ENCODE data around the gene MYH14. TPM values are rescaled to one million over a fixed set of nuclear protein-coding genes. Genes with fewer than 3 reads are reported as not detected.

Gene MYH14
- total RNA-seq, 4 donors from 2014 or later, result 8.0 to 12.8 (median 10.3) TPM

GRCh38 chr19:50320596-50320995 is 117.2 kb downstream of the MYH14 start:
- no peak for ATAC-seq (ENCODE audit: low FRiP score)
- DNase-seq (ENCODE audit: low spot score), result no peak
- TF ChIP-seq CTCF (IDR thresholded peaks at IDR 0.05), result no peak

GRCh38 chr19:50321831-50322230 is 118.4 kb downstream of the MYH14 start:
- TF ChIP-seq CTCF (IDR thresholded peaks at IDR 0.05), result no peak

GRCh38 chr19:50322234-50322633 is 118.8 kb downstream of the MYH14 start:
- ATAC-seq (ENCODE audit: low FRiP score), result no peak
- TF ChIP-seq CTCF (IDR thresholded peaks at IDR 0.05), result no peak
- no peak for DNase-seq (ENCODE audit: low spot score)

More at GRCh38 chr19:50321831-50322230, 118.4 kb downstream of the MYH14 start:
- no peak for DNase-seq (ENCODE audit: low spot score)
- no peak for ATAC-seq (ENCODE audit: low FRiP score)

- TF ChIP-seq CTCF (IDR thresholded peaks at IDR 0.05), result no peak
- no peak for DNase-seq (ENCODE audit: low spot score)
- no peak for ATAC-seq (ENCODE audit: low FRiP score)
Observed at GRCh38 chr19:50322931-50323781, 119.7 kb downstream of the MYH14 start.

GRCh38 chr19:50323782-50324133 is 120.3 kb downstream of the MYH14 start:
- no peak for DNase-seq (ENCODE audit: low spot score)
- TF ChIP-seq CTCF (IDR thresholded peaks at IDR 0.05), result no peak
- ATAC-seq (ENCODE audit: low FRiP score), result no peak

GRCh38 chr19:50324331-50324730 is 120.9 kb downstream of the MYH14 start:
- no peak for TF ChIP-seq CTCF (IDR thresholded peaks at IDR 0.05)
- ATAC-seq (ENCODE audit: low FRiP score) (no peak), DNase-seq (ENCODE audit: low spot score) (no peak)

All from omental fat pad (tissue), 4 donors.